ENCODE measurements around the gene LRRC41. TPM values are rescaled to one million over a fixed set of nuclear protein-coding genes. Genes with fewer than 3 reads are reported as not detected.
"Not testable (repeated sequence)": the region's sequence is repeated elsewhere in the genome, so short reads cannot be mapped to it uniquely, and the experiment has no call there.

Gene LRRC41
- total RNA-seq, 2 experiments from 2014 or later, result 28.0 to 29.8 TPM

DNA sequence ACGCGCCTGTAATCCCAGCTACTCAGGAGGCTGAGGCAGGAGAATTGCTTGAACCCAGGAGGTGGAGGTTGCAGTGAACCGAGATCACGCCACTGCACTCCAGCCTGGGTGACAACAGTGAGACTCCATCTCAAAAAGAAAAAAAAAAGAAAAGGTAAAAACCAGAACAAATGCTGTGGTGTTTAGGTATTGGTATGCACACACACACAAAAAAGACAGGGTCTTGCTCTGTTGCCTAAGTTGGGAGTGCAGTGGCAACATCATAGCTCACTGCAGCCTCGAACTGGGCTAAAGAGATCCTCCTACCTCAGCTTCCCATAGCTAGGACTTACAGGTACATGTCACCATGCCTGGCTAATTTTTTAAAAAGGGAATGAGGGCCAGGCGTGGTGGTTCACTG, 15.9 kb upstream of the LRRC41 start:
- CTCF ChIA-PET, result interaction anchor here (0.7 kb wide), 1 partner anchor 16 kb away, joined by 3 read pairs; no protein-coding TSS in a partner anchor
- peaks cover 11% of the 10 kb centered on the region for H3K36me3 Mint-ChIP-seq (ENCODE audit: low read depth)
- intact Hi-C loops (cut with micrococcal nuclease); H3K4me3 Mint-ChIP-seq; DNase-seq; H3K27me3 Mint-ChIP-seq (ENCODE audit: low read depth); H3K27ac Mint-ChIP-seq; H3K4me1 Mint-ChIP-seq (ENCODE audit: low read depth); H3K9me3 Mint-ChIP-seq: not testable (repeated sequence)

DNA sequence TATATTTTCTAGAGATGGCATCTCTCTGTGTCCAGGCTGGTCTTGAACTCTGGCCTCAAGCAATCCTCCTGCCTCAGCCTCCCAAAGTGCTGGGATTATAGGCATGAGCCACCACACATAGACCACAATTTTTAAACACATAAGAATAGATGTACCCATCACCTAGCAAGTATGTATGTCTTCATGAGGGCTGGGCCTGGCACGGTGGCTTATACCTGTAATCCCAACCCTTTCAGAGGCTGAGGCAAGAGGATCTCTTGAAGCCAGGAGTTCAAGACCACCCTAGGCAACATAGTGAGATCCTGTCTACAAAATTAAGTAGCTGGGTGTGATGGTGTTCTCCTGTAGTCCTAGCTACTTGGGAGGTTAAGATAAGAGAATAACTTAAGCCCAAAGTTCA, 13.9 kb upstream of the LRRC41 start:
- Mint-ChIP-seq H3K36me3 (ENCODE audit: low read depth) (peaks cover 17% of the 10 kb centered on the region), H3K4me3 (no peak overlapping the region), H3K27me3 (ENCODE audit: low read depth) (no peaks in the 10 kb centered on the region), H3K27ac (no peak overlapping the region), H3K4me1 (ENCODE audit: low read depth) (no peaks in the 10 kb centered on the region), H3K9me3 (no peaks in the 10 kb centered on the region)
- intact Hi-C loops (cut with micrococcal nuclease), result no loop called here
- no peak for DNase-seq
- CTCF ChIA-PET, result interaction anchor here (0.9 to 1.1 kb wide), 2 partner anchors 23 to 26 kb away, joined by 3 read pairs; partner anchors contain the start of gene NSUN4

DNA sequence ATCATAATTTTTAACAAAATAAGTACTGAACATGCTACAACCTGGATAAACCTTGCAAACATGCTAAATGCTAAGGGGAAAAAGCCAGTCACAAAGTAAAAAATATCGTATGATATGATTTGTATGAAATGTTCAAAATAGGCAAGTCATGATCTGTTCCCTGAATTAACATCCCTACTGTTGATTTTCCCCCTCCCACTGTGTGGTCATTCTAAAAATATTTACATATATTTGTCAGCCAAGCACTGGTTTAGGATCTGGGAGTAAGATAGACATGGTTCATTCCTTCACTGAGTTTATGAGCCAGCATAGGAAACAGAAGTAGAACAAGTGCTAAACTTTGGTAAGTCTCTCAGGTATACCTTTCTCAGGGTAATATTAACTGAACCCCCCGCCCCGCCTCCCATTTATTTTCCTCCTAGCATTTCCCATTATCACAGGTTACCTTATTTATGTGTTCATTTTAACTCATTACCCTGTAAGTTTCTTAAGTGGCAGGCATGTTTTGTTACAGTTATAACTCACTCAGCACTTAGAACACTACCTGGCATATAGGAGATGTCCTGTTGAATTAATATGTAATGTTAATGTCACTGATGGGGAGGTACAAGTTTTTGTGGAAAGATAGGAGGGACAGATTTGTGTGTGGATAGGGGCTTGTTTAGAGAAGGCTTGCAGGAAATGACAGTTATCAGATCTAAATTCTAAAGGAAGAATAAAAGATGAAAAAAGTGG, 12.4 kb upstream of the LRRC41 start:
- DNase-seq, result no peak
- CTCF ChIA-PET, result no interaction called here
- Mint-ChIP-seq H3K4me1 (ENCODE audit: low read depth) (no peaks in the 10 kb centered on the region), H3K27ac (no peak overlapping the region), H3K36me3 (ENCODE audit: low read depth) (peaks cover 25% of the 10 kb centered on the region), H3K9me3 (no peaks in the 10 kb centered on the region), H3K27me3 (ENCODE audit: low read depth) (no peaks in the 10 kb centered on the region), H3K4me3 (no peak overlapping the region)
- intact Hi-C loops (cut with micrococcal nuclease), result no loop called here

DNA sequence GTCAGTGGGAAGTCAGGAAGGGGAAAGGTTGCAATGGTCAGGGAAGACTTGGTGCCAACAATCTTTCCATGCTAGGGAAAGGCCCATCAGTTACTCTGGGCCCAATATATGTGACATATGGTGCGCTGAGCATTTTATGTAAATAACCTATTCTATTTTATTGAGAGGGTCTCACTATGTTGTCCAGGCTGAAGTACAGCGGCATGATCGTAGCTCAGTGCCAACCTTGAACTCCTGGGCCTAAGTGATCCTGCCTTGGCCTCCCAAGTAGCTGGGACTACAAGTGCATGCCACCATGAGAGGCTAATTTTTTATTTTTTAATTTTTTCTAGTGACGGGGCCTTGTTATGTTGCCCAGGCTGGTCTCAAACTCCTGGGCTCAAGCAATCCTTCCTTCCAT, 6.9 kb upstream of the LRRC41 start:
- no peak for DNase-seq
- no peaks in the 10 kb centered on the region for H3K27me3 Mint-ChIP-seq (ENCODE audit: low read depth)
- peaks cover 39% of the 10 kb centered on the region for H3K36me3 Mint-ChIP-seq (ENCODE audit: low read depth)

DNA sequence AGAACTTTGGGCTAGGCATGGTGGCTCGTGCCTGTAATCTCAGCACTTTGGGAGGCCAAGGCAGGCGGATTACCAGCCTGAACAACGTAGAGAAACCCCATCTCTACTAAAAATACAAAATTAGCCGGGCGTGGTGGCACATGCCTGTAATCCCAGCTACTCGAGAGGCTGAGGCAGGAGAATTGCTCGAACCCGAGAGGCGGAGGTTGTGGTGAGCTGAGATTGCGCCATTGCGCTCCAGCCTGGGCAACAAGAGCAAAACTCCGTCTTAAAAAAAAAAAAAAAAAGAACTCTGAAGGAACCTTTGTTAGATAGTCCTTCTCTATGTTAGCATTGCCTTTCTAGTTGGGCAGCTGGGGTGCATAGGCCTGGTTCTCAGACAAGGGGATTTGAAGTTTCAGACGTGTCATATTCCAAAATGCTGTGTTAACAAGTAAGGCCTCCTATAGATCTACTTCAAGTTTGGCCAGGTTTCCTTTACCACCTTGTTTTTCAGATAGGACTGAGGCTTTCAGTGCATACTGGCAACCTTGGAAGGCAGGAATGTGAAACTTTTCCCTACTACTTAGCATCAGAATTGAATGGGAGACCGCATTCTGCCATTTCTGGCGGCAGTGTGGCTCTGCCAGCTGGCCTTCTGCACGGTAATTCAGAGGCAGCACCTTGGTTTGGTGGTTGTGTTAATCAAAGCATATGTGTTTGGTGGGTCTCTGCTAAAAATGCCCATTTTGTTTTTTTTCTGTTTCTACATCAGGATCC, 6.2 kb upstream of the LRRC41 start:
- Mint-ChIP-seq H3K9me3 (no peaks in the 10 kb centered on the region), H3K36me3 (ENCODE audit: low read depth) (peaks cover 37% of the 10 kb centered on the region)
- CTCF ChIA-PET, result no interaction called here

More for the DNA sequence above, 6.9 kb upstream of the LRRC41 start:
- intact Hi-C loops (cut with micrococcal nuclease), result no loop called here
- CTCF ChIA-PET, result interaction anchor here (0.6 kb wide), 1 partner anchor 27 kb away, joined by 3 read pairs; no protein-coding TSS in a partner anchor
- Mint-ChIP-seq H3K9me3 (no peaks in the 10 kb centered on the region), H3K27ac (no peak overlapping the region), H3K4me1 (ENCODE audit: low read depth) (peaks cover 23% of the 10 kb centered on the region), H3K4me3 (no peak overlapping the region)

DNA sequence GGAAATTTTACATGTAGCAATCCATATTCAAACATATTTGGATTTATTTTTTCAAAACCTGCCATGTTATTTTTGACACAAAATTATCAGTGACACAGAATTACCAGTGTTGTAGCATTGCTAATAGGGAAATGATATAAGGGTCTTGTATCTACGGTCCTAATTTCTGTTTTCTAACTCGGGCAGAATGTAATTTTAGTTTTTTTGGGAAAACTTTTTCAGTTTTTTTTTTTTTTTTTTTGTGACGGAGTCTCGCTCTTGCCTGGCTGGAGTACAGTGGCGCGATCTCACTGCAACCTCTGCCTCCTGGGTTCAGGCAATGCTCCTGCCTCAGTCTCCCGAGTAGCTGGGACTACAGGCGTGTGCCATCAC, 2.7 kb upstream of the LRRC41 start:
- Mint-ChIP-seq H3K27me3 (ENCODE audit: low read depth) (no peaks in the 10 kb centered on the region), H3K27ac (no peak overlapping the region), H3K4me3 (no peak overlapping the region), H3K9me3 (no peaks in the 10 kb centered on the region), H3K4me1 (ENCODE audit: low read depth) (peaks cover 39% of the 10 kb centered on the region), H3K36me3 (ENCODE audit: low read depth) (peaks cover 36% of the 10 kb centered on the region)
- CTCF ChIA-PET, result interaction anchor here (1.1 to 1.4 kb wide), 2 partner anchors 27 to 42 kb away, joined by 4 to 7 read pairs; no protein-coding TSS in a partner anchor
- intact Hi-C loops (cut with micrococcal nuclease), result no loop called here
- no peak for DNase-seq

More for the DNA sequence above, 6.2 kb upstream of the LRRC41 start:
- DNase-seq, result no peak
- H3K27ac Mint-ChIP-seq, result no peak overlapping the region
- H3K27me3 Mint-ChIP-seq (ENCODE audit: low read depth), result no peaks in the 10 kb centered on the region
- intact Hi-C loops (cut with micrococcal nuclease), result no loop called here
- H3K4me1 Mint-ChIP-seq (ENCODE audit: low read depth), result peaks cover 31% of the 10 kb centered on the region
- no peak overlapping the region for H3K4me3 Mint-ChIP-seq

DNA sequence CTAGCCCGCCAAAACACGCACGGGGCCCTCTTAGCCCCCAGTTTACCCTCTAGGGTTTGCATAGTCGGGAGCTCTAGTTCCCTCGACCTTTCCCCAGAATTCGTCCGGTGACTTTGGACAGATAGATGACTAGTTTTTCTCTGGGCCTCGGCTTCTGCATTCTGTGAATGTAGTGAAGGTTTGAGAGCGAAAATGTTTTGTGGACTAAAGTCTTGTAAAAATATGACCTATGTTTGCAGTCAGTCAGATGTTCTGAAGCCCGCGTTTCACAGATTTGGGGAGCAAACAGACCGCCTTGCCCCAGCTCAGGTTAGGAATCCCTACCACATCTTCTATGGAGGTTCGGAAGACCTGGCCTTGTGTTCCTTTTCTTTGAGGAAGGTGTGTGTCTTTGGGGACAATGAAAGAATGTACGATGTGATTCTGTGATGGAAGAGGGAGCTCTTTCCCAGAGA, 483 bp upstream of the LRRC41 start:
- H3K27me3 Mint-ChIP-seq (ENCODE audit: low read depth), result no peaks in the 10 kb centered on the region

DNA sequence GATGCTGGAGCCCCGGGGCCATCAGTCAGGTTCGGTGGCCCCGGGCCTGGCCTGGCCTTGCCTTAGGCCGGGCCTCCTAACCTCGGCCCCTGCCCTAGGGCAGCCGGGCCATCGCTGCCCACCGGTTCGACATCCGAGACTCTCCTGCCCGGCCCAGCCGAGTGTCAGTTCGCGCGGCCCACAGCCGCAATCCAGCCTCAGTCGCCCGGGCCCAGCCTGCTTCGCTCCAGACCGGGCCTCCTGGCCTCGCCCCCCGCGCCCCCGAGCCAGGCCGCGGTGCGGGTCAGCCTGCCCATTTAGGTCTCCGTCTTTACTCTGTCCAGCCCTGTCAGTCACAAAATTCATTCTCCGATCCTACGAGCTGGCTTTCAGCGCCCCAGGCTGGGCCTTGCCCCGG, 777 bp downstream of the LRRC41 start:
- intact Hi-C loops (cut with micrococcal nuclease), result loop anchor here (1.0 kb wide), 4 partner anchors 38 to 615 kb away; partner anchors contain the start of gene NSUN4
- Mint-ChIP-seq H3K9me3 (no peaks in the 10 kb centered on the region), H3K36me3 (ENCODE audit: low read depth) (peaks cover 20% of the 10 kb centered on the region), H3K4me1 (ENCODE audit: low read depth) (peaks cover 40% of the 10 kb centered on the region), H3K4me3 (peak overlapping the region; percentile 98), H3K27me3 (ENCODE audit: low read depth) (no peaks in the 10 kb centered on the region), H3K27ac (peak overlapping the region; percentile 83)
- CTCF ChIA-PET, result interaction anchor here (0.9 to 1.4 kb wide), 3 partner anchors 19 to 55 kb away, joined by 3 to 6 read pairs (median 4); partner anchors contain the start of gene RAD54L
- DNase-seq, result peak; percentile 16

More for the DNA sequence above, 483 bp upstream of the LRRC41 start:
- Mint-ChIP-seq H3K36me3 (ENCODE audit: low read depth) (peaks cover 25% of the 10 kb centered on the region), H3K4me3 (peak overlapping the region; percentile 98), H3K4me1 (ENCODE audit: low read depth) (peaks cover 46% of the 10 kb centered on the region), H3K27ac (peak overlapping the region; percentile 94), H3K9me3 (no peaks in the 10 kb centered on the region)
- CTCF ChIA-PET, result interaction anchor here (0.6 to 1.7 kb wide), 7 partner anchors 15 to 57 kb away, joined by 3 to 6 read pairs (median 4); partner anchors contain the start of gene RAD54L
- no peak for DNase-seq
- intact Hi-C loops (cut with micrococcal nuclease), result loop anchor here (1.0 kb wide), 3 partner anchors 36 to 617 kb away; partner anchors contain the start of gene NSUN4

DNA sequence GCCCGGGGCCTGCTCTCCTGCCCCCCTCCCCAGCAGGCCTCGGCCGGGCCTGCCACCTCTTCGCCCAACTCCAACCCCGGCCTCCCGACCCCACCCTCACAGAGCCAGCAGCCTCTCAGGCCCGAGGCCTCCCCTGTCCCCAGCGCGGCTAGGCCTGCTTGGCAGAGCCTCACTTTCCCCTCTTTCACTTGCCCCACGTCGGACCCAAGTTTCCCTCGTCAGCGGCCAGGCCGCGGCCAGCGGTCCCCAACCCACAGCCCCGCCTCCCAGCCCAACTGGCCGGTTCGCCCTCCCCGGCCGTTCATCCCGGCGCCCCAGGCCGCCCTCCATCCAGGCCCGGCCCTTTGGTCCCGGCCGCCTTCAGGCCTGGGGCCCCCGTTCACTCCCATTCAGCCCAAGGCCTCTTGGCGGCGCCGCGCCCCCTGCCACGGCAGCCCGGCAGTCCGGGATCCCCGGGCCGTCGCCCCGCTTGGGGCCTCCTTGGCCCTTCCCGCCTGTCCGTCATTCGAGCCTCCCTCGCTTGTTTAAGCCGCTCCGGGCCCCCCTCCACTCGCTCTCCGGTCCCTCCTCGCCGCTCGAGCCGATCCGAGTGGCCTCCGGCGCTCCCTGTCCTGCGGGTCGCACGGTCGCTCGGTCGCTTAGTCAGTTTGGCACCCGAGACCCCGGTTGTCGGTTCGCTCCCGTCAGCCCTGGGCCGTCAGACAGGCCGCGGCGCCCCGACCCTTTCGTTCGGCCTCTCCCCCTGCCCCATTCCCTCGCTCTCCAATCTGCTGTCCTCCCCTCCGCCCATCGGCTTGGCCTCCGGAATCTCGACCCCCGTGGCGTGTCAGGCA, 1.4 kb downstream of the LRRC41 start:
- CTCF ChIA-PET, result interaction anchor here (1.4 kb wide), 1 partner anchor 46 kb away, joined by 5 read pairs; no protein-coding TSS in a partner anchor
- Mint-ChIP-seq H3K9me3 (no peaks in the 10 kb centered on the region), H3K4me3 (peak overlapping the region; percentile 98), H3K36me3 (ENCODE audit: low read depth) (peaks cover 24% of the 10 kb centered on the region), H3K27me3 (ENCODE audit: low read depth) (no peaks in the 10 kb centered on the region), H3K27ac (peak overlapping the region; percentile 83), H3K4me1 (ENCODE audit: low read depth) (peaks cover 35% of the 10 kb centered on the region)
- peak; percentile 67 for DNase-seq
- intact Hi-C loops (cut with micrococcal nuclease), result loop anchor here (1.0 kb wide), 1 partner anchor 46 kb away; no protein-coding TSS in a partner anchor

DNA sequence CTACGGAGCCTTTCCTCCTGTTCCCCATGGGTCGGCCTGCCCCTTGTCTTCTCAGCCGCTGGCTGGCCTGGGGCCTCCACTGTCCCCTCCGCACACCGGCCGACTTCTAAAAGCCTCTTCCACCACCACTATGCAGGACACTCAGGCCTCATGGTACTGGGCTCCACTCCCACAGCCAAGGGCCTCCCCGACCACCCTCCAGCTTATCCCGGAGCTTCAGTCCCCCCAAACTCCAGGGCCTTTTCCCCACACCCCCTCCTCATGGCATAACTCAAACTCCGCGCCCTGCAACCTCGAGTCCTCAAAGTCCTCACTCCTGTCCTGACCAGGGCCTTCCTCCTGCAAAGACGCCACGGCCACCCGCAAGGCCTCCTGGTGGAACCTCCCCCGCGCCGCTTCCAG, 2.0 kb downstream of the LRRC41 start:
- Mint-ChIP-seq H3K27ac (peak overlapping the region; percentile 83), H3K27me3 (ENCODE audit: low read depth) (no peaks in the 10 kb centered on the region), H3K4me1 (ENCODE audit: low read depth) (peaks cover 32% of the 10 kb centered on the region), H3K4me3 (peak overlapping the region; percentile 98), H3K9me3 (no peaks in the 10 kb centered on the region), H3K36me3 (ENCODE audit: low read depth) (peaks cover 30% of the 10 kb centered on the region)
- CTCF ChIA-PET, result interaction anchor here (0.6 to 1.4 kb wide), 2 partner anchors 47 to 74 kb away, joined by 3 to 5 read pairs; no protein-coding TSS in a partner anchor
- intact Hi-C loops (cut with micrococcal nuclease), result no loop called here
- no peak for DNase-seq

DNA sequence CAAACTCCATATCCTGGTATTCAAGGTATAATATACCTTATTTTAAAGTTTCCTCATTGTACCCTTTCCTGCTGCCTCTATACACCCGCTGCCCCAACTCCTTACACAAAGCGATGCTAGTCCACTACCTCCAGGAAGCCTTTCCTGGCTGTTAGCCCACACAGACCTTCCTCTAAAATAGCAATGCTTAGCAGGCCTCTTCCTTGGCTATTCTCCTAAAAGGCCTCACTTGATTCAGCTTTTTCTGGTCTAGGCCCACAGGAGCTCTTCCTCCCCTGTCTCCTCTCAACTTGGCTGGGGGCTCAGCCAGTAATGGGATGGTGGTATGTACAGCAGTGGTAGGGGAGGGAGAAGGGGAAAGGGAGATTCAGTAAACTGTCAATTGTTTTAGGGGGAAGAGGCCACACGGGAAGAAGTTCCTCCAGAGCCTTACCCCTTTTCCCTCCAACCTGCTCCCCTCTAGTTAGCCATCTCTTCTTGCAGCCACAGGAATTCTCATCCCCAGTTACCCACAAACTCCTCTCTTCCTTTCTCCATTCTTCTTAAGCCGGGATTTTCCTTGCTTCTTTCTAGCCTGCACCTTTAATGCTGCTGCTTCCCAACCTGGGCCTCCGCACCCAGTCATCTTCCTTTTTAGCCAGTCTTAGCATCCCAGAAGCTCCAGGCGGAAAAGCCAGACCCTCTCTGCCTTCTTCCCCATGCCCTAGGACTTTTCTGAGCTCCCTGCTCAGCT, 2.6 kb downstream of the LRRC41 start:
- Mint-ChIP-seq H3K4me3 (peak overlapping the region; percentile 98), H3K4me1 (ENCODE audit: low read depth) (peaks cover 26% of the 10 kb centered on the region), H3K9me3 (no peaks in the 10 kb centered on the region), H3K27ac (no peak overlapping the region), H3K36me3 (ENCODE audit: low read depth) (peaks cover 31% of the 10 kb centered on the region), H3K27me3 (ENCODE audit: low read depth) (no peaks in the 10 kb centered on the region)
- intact Hi-C loops (cut with micrococcal nuclease), result no loop called here
- no peak for DNase-seq
- CTCF ChIA-PET, result interaction anchor here (0.6 to 1.4 kb wide), 3 partner anchors 42 to 74 kb away, joined by 3 to 5 read pairs (median 3); no protein-coding TSS in a partner anchor
